ENCODE measurements around the gene NAB1. TPM values are rescaled to one million over a fixed set of nuclear protein-coding genes. Genes with fewer than 3 reads are reported as not detected.
"Not testable (repeated sequence)": the region's sequence is repeated elsewhere in the genome, so short reads cannot be mapped to it uniquely, and the experiment has no call there.

NAB1 gene
- total RNA-seq, 2 donors from 2014 or later: 31.7 to 37.1 TPM

DNA sequence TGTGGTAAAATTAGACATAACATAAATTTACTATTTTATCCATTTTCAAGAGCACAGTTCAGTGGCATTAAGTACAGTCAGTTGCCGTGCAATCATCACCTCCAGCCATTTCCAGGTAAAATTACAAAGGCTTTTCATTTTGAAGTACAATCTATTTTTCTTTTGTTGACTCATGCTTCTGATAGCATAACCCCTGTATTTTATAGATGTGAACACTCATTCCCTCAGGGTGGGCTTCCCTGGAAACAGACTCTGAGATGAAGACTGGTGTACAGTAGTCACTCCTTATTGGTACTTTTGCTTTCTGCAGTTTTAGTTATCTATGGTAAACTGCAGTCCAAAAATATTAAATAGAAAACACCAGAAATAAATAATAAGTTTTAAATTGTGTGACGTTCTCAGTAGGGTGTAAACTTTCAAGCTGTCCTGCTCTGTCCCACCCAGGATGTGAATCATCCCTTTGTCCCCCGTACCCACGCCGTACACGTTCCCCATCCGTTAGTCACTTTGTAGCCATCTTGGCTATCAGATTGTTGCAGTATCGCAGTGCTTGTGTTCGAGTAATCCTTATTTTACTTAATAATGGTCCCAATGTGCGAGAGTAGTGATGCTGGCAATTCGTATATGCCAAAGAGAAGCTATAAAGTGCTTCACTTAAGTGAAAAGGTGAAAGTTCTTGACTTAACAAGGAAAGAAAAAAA, 41.1 kb upstream of the NAB1 start:
- DNase-seq: no peak
- H3K9me3 ChIP-seq: no peaks in the 10 kb centered on the region
- no peaks in the 10 kb centered on the region for H3K4me1 ChIP-seq
- no peaks in the 10 kb centered on the region for H3K36me3 ChIP-seq
- intact Hi-C loops (cut with DNase I): no loop called here
- H3K27ac ChIP-seq: no peak overlapping the region
- H3K4me3 ChIP-seq: no peak overlapping the region
- H3K27me3 ChIP-seq: no peaks in the 10 kb centered on the region
- H3K9ac ChIP-seq (ENCODE audit: low read depth in 2 of 2, low read length in 2 of 2): no peak overlapping the region
- TF ChIP-seq, protein P1, sequence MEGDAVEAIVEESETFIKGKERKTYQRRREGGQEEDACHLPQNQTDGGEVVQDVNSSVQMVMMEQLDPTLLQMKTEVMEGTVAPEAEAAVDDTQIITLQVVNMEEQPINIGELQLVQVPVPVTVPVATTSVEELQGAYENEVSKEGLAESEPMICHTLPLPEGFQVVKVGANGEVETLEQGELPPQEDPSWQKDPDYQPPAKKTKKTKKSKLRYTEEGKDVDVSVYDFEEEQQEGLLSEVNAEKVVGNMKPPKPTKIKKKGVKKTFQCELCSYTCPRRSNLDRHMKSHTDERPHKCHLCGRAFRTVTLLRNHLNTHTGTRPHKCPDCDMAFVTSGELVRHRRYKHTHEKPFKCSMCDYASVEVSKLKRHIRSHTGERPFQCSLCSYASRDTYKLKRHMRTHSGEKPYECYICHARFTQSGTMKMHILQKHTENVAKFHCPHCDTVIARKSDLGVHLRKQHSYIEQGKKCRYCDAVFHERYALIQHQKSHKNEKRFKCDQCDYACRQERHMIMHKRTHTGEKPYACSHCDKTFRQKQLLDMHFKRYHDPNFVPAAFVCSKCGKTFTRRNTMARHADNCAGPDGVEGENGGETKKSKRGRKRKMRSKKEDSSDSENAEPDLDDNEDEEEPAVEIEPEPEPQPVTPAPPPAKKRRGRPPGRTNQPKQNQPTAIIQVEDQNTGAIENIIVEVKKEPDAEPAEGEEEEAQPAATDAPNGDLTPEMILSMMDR (IDR thresholded peaks at IDR 0.05): no peak

DNA sequence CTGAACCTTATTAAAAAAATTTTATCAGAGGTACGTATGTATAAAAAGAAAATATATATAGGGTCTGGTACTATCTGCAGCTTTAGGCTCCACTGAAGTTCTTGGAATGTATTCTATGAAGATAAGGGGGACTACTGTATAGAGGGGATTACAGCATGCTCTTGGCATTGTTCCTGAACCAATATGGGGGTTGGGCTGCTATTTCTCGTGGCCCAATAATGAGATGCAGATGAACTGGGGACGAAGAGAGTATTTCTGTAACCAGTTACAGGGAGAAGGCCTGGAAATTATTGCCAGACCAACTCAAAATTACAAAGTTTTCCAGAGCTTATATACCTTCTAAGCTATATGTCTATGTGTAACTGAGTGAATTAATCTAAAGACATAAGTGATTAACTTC, 40.0 kb upstream of the NAB1 start:
- H3K9ac ChIP-seq (ENCODE audit: low read depth in 2 of 2, low read length in 2 of 2); H3K27ac ChIP-seq; H3K4me3 ChIP-seq; H3K36me3 ChIP-seq; DNase-seq; H3K9me3 ChIP-seq; H3K27me3 ChIP-seq; intact Hi-C loops (cut with DNase I); H3K4me1 ChIP-seq: not testable (repeated sequence)

- intact Hi-C loops (cut with DNase I); H3K27me3 ChIP-seq; H3K36me3 ChIP-seq; H3K9me3 ChIP-seq; H3K27ac ChIP-seq; DNase-seq; H3K4me3 ChIP-seq; H3K4me1 ChIP-seq; H3K9ac ChIP-seq (ENCODE audit: low read depth in 2 of 2, low read length in 2 of 2): not testable (repeated sequence)
These were observed 39.5 kb upstream of the NAB1 start for GRCh38 chr2:190609397-190609796.

DNA sequence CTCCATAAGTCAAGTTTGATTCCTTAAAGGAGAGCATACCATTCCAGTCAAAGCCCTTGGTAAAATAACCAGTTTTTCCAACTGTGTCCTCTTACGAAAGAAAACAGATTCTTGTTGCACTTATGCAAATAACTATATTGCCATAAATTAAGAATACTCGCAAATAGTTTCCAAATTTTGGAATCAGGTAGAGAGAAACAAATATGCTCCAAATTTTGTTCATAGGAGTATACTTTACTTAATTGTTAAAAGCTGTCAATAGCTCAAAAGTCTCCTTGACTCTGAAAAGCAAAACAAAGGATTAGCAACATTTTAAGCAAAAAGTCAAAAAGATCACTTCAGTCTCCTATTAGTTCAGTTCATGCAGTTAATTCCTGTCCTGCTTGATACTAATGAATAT, 38.4 kb upstream of the NAB1 start:
- H3K9ac ChIP-seq (ENCODE audit: low read depth in 2 of 2, low read length in 2 of 2); H3K4me1 ChIP-seq; H3K9me3 ChIP-seq; H3K27me3 ChIP-seq; H3K36me3 ChIP-seq; H3K27ac ChIP-seq; H3K4me3 ChIP-seq; intact Hi-C loops (cut with DNase I); DNase-seq: not testable (repeated sequence)

GRCh38 chr2:190615555-190616200, 33.2 kb upstream of the NAB1 start:
- TF ChIP-seq, protein P1 (IDR thresholded peaks at IDR 0.05): no peak
- no peak for DNase-seq
- no peaks in the 10 kb centered on the region for H3K9me3 ChIP-seq
- no peak overlapping the region for H3K9ac ChIP-seq (ENCODE audit: low read depth in 2 of 2, low read length in 2 of 2)
- H3K4me1 ChIP-seq: no peaks in the 10 kb centered on the region
- intact Hi-C loops (cut with DNase I): no loop called here
- H3K27ac ChIP-seq: no peak overlapping the region
- H3K27me3 ChIP-seq: no peaks in the 10 kb centered on the region
- H3K36me3 ChIP-seq: no peaks in the 10 kb centered on the region
- no peak overlapping the region for H3K4me3 ChIP-seq

DNA sequence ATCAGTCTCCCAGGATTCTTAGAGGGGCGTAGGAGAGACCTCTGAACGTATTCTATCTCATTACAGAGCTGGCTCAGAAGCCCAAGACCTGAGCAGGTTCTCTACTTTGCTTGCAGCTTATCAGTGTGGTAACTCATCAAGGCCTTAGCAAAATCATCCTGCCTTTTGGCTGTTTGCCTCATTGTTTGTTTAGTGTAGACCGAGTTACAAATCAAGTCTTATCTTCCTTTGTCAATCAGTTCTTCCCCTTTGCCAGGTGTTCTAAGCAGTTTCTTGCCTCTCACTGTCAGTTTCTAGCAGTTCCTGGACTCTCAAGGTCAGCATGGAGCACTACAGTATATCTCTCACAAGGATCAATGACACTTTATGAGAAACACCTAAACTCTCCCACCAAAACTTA, 30.9 kb upstream of the NAB1 start:
- DNase-seq: no peak
- Histone ChIP-seq H3K36me3 (no peaks in the 10 kb centered on the region), H3K4me3 (no peak overlapping the region), H3K9ac (ENCODE audit: low read depth in 2 of 2, low read length in 2 of 2) (no peak overlapping the region), H3K4me1 (no peaks in the 10 kb centered on the region), H3K27me3 (no peaks in the 10 kb centered on the region), H3K27ac (no peak overlapping the region), H3K9me3 (no peaks in the 10 kb centered on the region)
- intact Hi-C loops (cut with DNase I): no loop called here
- TF ChIP-seq, protein P1 (IDR thresholded peaks at IDR 0.05): no peak

DNA sequence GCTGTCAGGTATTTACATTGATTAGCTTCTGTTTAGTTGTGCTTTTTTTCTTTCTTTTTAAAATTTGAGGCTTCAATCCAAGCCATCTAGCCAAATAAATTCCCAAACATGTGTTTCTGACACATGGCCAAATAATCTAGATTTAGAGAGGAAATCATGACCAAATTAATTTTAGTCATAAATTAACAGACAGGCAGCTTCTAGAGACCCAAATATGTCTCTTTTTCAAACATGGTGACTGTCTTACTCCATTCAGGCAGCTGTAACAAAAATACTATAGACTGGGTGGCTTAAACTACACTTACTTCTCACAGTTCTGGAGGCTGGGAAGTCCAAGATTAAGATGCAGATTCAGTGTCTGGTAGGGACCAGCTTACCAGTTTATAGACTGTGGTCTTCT, 23.2 kb upstream of the NAB1 start:
- no peak overlapping the region for H3K9ac ChIP-seq (ENCODE audit: low read depth in 2 of 2, low read length in 2 of 2)
- no peak overlapping the region for H3K4me3 ChIP-seq
- no peaks in the 10 kb centered on the region for H3K27me3 ChIP-seq
- no peaks in the 10 kb centered on the region for H3K4me1 ChIP-seq
- TF ChIP-seq, protein P1 (IDR thresholded peaks at IDR 0.05): no peak
- H3K36me3 ChIP-seq: no peaks in the 10 kb centered on the region
- H3K27ac ChIP-seq: no peak overlapping the region
- intact Hi-C loops (cut with DNase I): no loop called here
- DNase-seq: no peak
- no peaks in the 10 kb centered on the region for H3K9me3 ChIP-seq

Data from colonic mucosa (tissue), 4 donors.